NB4 (cell line): ENCODE measurements around the gene ACSBG1.

Source experiments
- CTCF ChIP-seq: IDR thresholded peaks from one replicate; pipeline ENCODE4 v1.5.1; 2012; ENCODE audit warnings: low read depth, low read length
- MYC ChIP-seq: IDR thresholded peaks from 2 replicates; pipeline ENCODE4 v1.6.1; 2011; ENCODE audit warnings: low read depth, low read length
- POLR2A ChIP-seq: IDR thresholded peaks from 2 replicates; pipeline ENCODE4 v1.6.1; 2011; ENCODE audit warnings: mild to moderate bottlenecking; ENCODE audit not compliant: insufficient read length; ENCODE audit errors: extremely low read depth

GRCh38 chr15:78244101-78244500, 9.7 kb upstream of the ACSBG1 start:
- TF ChIP-seq CTCF (no peak), MYC (no peak), POLR2A (no peak)
